GM04504 (cell line): ENCODE data around the gene LCN1.

ENCODE experiments used
- DNase-seq: peaks from one replicate; pipeline ENCODE4 v3.0.0-alpha.2; 2012; ENCODE audit warnings: low read depth

The LCN1 gene

GRCh38 chr9:135568026-135568425, 46.8 kb downstream of the LCN1 start:
- no peak for DNase-seq

DNA sequence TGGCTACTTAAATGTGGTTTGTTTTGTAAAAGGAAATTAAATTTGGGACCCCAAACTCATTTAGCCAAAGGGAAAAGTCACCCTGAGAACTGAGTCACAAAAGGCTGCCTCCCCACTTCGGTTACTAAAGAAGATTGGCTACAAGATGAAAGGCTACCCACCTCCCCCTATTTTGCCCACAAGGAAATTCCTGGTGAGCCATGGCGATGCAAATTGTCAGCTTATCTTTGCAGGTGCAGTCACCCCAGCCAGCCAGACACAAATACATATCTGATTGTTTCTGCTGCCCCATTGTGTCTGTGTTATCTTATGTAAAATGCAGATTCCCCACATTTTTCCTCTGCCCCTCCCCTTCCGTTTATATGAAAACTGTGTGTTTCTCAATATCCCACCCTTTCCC, 49.2 kb downstream of the LCN1 start:
- no peak for DNase-seq

GRCh38 chr9:135572233-135572632, 51.0 kb downstream of the LCN1 start:
- no peak for DNase-seq

GRCh38 chr9:135573124-135573523, 51.9 kb downstream of the LCN1 start:
- DNase-seq = no peak

DNA sequence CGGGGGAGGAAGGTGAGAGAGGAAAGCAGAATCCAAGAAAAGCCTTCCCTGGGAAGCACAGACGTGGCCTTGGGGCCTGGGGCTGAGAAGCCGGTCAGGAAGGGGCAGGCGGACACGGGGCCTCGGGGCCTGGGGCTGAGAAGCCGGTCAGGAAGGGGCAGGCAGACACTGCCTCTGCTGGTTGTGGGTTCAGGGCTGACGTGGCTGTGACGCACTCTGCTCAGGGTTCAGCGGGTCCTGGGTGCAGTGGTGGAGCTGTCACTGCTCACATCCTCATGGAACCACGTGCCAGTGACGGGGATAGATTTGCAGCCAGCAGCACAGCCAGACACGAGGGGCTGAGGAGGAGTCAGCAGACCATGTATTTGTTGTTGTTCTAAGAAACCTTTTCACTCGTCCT, 53.1 kb downstream of the LCN1 start:
- DNase-seq = no peak

GRCh38 chr9:135574943-135575342, 53.7 kb downstream of the LCN1 start:
- no peak for DNase-seq
